PFSK-1 (cell line): ENCODE results near the gene PRDM12.

Experiments used
- FOXP2 ChIP-seq: optimal IDR thresholded peaks from 2 replicates; pipeline ENCODE3; 2011; ENCODE audit warnings: borderline replicate concordance, control low read depth, inconsistent platforms; ENCODE audit not compliant: insufficient read depth; ENCODE audit errors: extremely low read length, extremely low read depth
- POLR2AphosphoS5 ChIP-seq: IDR thresholded peaks from 2 replicates; pipeline ENCODE4 v1.6.1; 2012; ENCODE audit warnings: low read depth, mild to moderate bottlenecking, control low read depth, low read length, moderate library complexity
- SIN3A ChIP-seq: IDR thresholded peaks from 2 replicates; pipeline ENCODE4 v1.6.1; 2012; ENCODE audit warnings: mild to moderate bottlenecking, low read length, moderate library complexity, borderline replicate concordance; ENCODE audit not compliant: insufficient read depth
- TAF1 ChIP-seq: IDR thresholded peaks from 2 replicates; pipeline ENCODE4 v1.6.1; 2012; ENCODE audit warnings: low read length, control low read depth, borderline replicate concordance; ENCODE audit not compliant: insufficient read depth
- TF ChIP-seq, protein P1 (sequence below), 2 experiments: IDR thresholded peaks; 2 replicates each; pipeline versions ENCODE4 v1.6.1 to v1.8.0; 2011 to 2012; ENCODE audit warnings: low read depth in 2 of 2, low read length in 2 of 2, control low read depth in 1 of 2, inconsistent platforms in 1 of 2, mild to moderate bottlenecking in 1 of 2, moderate library complexity in 1 of 2; ENCODE audit not compliant: insufficient read depth in 1 of 2

- TF ChIP-seq, protein P1, sequence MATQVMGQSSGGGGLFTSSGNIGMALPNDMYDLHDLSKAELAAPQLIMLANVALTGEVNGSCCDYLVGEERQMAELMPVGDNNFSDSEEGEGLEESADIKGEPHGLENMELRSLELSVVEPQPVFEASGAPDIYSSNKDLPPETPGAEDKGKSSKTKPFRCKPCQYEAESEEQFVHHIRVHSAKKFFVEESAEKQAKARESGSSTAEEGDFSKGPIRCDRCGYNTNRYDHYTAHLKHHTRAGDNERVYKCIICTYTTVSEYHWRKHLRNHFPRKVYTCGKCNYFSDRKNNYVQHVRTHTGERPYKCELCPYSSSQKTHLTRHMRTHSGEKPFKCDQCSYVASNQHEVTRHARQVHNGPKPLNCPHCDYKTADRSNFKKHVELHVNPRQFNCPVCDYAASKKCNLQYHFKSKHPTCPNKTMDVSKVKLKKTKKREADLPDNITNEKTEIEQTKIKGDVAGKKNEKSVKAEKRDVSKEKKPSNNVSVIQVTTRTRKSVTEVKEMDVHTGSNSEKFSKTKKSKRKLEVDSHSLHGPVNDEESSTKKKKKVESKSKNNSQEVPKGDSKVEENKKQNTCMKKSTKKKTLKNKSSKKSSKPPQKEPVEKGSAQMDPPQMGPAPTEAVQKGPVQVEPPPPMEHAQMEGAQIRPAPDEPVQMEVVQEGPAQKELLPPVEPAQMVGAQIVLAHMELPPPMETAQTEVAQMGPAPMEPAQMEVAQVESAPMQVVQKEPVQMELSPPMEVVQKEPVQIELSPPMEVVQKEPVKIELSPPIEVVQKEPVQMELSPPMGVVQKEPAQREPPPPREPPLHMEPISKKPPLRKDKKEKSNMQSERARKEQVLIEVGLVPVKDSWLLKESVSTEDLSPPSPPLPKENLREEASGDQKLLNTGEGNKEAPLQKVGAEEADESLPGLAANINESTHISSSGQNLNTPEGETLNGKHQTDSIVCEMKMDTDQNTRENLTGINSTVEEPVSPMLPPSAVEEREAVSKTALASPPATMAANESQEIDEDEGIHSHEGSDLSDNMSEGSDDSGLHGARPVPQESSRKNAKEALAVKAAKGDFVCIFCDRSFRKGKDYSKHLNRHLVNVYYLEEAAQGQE (IDR thresholded peaks at IDR 0.05; ENCODE audit: insufficient read depth in 1 of 2, low read depth in 2 of 2, low read length in 2 of 2) = no peak
- no peak for TF ChIP-seq POLR2AphosphoS5
- no peak for TF ChIP-seq TAF1
- TF ChIP-seq SIN3A = no peak
- no peak for TF ChIP-seq FOXP2
These were observed 50.9 kb downstream of the PRDM12 start for GRCh38 chr9:130715270-130715669.
